Mucosa of descending colon (tissue), 3 donors: ENCODE data around the gene PTPRN2. TPM values are rescaled to one million over a fixed set of nuclear protein-coding genes. Genes with fewer than 3 reads are reported as not detected.

Experiments used
- ATAC-seq: fragments of 200-7000 bp; cut with Tn5 transposase; one replicate; pipeline ENCODE4 v1.9.1; 2020; ENCODE audit warnings: mild to moderate bottlenecking, moderate library complexity
- DNase-seq, 3 donors: peaks; one replicate each; pipeline ENCODE4 v3.0.0-alpha.2; 2020
- H3K36me3 ChIP-seq: fragments of 200-600 bp; one replicate; pipeline ENCODE4 v1.8.0; 2021; ENCODE audit warnings: low read depth, mild to moderate bottlenecking
- H3K4me1 ChIP-seq: fragments of 200-600 bp; one replicate; pipeline ENCODE4 v1.8.0; 2021; ENCODE audit warnings: low read depth, mild to moderate bottlenecking
- H3K4me3 ChIP-seq: fragments of 200-600 bp; one replicate; pipeline ENCODE4 v1.8.0; 2021; ENCODE audit warnings: mild to moderate bottlenecking
- H3K9me3 ChIP-seq: fragments of 200-600 bp; one replicate; pipeline ENCODE4 v1.8.0; 2021; ENCODE audit warnings: mild to moderate bottlenecking
- intact Hi-C, 2 donors: fragments of 100-400 bp; cut with DNase I in 1 of 2; cut with micrococcal nuclease in 1 of 2; formaldehyde crosslinking; loops; one replicate each; pipeline versions ENCODE4 v1.11.0 to v1.11.1; 2022; cut with DNase I, micrococcal nuclease
- total RNA-seq, 3 donors: library from RNA; stranded (reverse); fragmentation: NEBNext Ultra II Directional in 2 of 3; extraction: Animal tissue kit (Norgen Biotek cat#: 25700) in 2 of 3; gene quantifications; one replicate each; pipeline versions ENCODE4 v1.2.1 to v1.2.4, GENCODE V29; 2021 to 2023
- TF ChIP-seq, protein P1 (sequence below): fragments of 200-600 bp; IDR thresholded peaks from one replicate; pipeline ENCODE4 v1.8.0; 2022; ENCODE audit warnings: antibody characterized with exemption, mild to moderate bottlenecking
- donor health status: DM: no; HTN: no; CAD: no; lungs with moderate emphysema.
- donor health status: DM: no; HTN: no; CAD: no.
- donor health status: DM: no; HTN: yes; CAD: no.

Gene PTPRN2
- total RNA-seq, 3 donors from 2014 or later: 12.5 to 28.0 (median 26.2) TPM

DNA sequence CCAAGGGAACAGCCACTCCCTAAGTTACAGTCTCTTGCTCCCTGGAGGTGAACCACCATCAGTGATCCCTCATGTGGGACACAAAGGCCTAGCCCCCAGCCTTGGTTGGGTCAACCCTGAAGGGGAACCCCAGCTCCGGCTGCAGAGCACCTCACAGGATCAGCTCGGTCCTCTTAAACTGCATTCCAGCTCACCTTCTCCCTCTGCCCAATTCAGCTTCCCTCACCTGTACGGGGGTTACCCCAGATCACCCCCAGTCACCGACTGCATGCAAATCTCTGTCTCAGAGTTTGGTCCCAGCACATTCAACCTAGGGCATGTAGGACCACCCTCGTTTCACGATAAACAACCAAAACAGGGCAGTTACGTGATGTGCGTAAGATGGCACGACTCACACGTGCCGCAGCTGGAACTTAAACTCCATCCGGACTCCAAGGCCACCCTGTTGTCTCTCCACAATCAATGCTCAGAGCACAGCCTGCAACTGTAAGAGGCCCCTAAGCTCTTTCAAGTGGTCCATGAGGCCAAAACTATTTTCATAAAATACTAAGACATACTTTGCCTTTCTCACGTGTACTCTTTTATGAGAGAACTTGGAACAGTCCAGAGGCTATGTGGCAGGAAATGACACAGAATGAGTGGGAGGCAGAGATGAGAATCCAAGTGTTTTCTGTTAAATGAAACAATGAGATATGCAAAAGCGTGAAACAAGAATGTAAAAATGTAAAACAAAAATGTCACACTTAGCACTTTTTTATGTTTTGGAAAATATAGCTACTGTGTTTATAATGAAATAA is 285.2 kb downstream of the PTPRN2 start:
- intact Hi-C loops: no loop called here
- Histone ChIP-seq H3K36me3 (no peaks in the 10 kb centered on the region), H3K4me3 (no peak overlapping the region), H3K4me1 (no peaks in the 10 kb centered on the region), H3K9me3 (peaks cover under 1% of the 10 kb centered on the region)
- DNase-seq (no peak), ATAC-seq (no peak)
- TF ChIP-seq, protein P1, sequence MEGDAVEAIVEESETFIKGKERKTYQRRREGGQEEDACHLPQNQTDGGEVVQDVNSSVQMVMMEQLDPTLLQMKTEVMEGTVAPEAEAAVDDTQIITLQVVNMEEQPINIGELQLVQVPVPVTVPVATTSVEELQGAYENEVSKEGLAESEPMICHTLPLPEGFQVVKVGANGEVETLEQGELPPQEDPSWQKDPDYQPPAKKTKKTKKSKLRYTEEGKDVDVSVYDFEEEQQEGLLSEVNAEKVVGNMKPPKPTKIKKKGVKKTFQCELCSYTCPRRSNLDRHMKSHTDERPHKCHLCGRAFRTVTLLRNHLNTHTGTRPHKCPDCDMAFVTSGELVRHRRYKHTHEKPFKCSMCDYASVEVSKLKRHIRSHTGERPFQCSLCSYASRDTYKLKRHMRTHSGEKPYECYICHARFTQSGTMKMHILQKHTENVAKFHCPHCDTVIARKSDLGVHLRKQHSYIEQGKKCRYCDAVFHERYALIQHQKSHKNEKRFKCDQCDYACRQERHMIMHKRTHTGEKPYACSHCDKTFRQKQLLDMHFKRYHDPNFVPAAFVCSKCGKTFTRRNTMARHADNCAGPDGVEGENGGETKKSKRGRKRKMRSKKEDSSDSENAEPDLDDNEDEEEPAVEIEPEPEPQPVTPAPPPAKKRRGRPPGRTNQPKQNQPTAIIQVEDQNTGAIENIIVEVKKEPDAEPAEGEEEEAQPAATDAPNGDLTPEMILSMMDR: no peak

DNA sequence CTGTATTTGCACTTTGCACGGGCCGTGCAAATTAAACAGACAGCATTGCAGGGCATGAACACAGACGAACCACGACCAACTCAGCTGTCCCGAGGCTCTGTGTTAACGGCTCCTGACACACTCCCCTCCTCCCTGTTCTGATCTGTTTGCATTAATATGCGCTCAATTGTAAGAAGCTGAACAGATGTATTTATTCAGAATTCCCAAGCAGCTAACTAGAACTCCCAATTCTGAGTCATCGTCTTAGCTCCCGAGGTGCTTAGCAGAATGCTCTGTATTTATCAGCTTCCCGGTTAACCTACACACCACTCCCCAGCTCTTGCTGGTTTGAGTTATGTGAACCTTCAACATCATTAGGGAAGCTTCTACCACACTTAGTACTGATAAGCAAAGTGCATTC is 286.4 kb downstream of the PTPRN2 start:
- ATAC-seq (no peak), DNase-seq (no peak)
- intact Hi-C loops: no loop called here
- no peaks in the 10 kb centered on the region for H3K9me3 ChIP-seq
- no peak overlapping the region for H3K4me3 ChIP-seq
- TF ChIP-seq, protein P1: no peak
- no peaks in the 10 kb centered on the region for H3K4me1 ChIP-seq
- H3K36me3 ChIP-seq: no peaks in the 10 kb centered on the region

DNA sequence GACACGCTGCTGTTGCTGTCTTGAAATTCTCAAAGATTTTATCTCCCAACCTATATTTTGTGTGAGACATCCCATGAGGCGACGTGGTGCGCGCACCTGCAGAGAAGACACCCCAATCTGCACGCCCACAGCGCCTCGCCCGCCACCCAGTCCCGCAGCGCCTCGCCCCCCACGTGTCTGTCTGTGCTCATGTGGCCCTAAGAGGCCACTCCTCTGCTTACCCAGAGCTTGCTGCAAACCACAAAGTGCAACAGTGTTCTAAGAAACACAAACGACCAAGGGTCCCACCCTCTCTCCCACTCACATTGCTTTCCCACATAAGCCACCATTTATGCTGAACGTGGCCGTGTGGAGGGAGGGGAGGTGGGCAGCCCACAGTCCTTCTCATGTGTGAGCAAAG is 287.2 kb downstream of the PTPRN2 start:
- ATAC-seq (no peak), DNase-seq (no peak)
- intact Hi-C loops: no loop called here
- TF ChIP-seq, protein P1: no peak
- no peaks in the 10 kb centered on the region for H3K4me1 ChIP-seq
- no peaks in the 10 kb centered on the region for H3K9me3 ChIP-seq
- no peaks in the 10 kb centered on the region for H3K36me3 ChIP-seq
- H3K4me3 ChIP-seq: no peak overlapping the region

DNA sequence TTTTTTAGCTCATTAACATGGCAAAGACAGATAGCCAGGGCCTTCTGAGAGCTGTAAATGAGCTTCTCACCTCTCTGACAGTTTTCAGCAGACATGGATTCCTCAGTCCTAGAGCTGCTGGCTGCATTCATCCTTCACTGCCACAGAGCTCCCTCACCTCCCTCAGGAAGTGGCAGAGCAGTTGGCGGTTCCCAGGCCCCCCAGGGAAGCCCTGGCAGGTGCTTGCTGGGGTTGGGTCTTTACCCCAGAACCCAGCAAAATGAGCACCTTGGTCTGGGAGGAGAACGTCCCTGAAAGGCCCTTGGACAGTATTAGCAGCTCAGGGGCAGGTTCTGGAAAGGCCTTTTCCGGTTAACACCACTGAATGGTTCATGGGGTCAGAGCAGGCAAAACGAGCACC is 288.0 kb downstream of the PTPRN2 start:
- intact Hi-C loops: no loop called here
- no peaks in the 10 kb centered on the region for H3K9me3 ChIP-seq
- H3K4me1 ChIP-seq: no peaks in the 10 kb centered on the region
- ATAC-seq (no peak), DNase-seq (no peak)
- H3K4me3 ChIP-seq: no peak overlapping the region
- TF ChIP-seq, protein P1: no peak
- H3K36me3 ChIP-seq: no peaks in the 10 kb centered on the region

DNA sequence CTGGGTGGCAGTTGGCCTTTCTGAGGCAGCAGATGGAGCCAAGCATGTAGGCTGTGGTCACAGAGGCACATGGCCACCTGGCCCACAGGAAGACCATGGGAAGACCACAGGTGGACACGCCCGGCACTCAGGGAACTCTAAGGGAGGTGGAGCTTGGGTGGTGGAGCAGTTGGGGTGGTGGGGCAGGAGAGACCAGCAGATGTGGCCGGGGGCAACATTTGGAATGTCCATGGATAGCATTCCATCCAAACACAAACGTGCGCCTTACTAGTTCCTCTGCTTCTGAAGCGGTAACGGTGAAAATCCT is 290.9 kb downstream of the PTPRN2 start:
- intact Hi-C loops: no loop called here
- no peaks in the 10 kb centered on the region for H3K4me1 ChIP-seq
- no peak overlapping the region for H3K4me3 ChIP-seq
- no peaks in the 10 kb centered on the region for H3K36me3 ChIP-seq
- no peaks in the 10 kb centered on the region for H3K9me3 ChIP-seq
- ATAC-seq (no peak), DNase-seq (no peak)
- TF ChIP-seq, protein P1: no peak
